ENCODE measurements around the gene FLOT1.

FLOT1 gene, protein sequence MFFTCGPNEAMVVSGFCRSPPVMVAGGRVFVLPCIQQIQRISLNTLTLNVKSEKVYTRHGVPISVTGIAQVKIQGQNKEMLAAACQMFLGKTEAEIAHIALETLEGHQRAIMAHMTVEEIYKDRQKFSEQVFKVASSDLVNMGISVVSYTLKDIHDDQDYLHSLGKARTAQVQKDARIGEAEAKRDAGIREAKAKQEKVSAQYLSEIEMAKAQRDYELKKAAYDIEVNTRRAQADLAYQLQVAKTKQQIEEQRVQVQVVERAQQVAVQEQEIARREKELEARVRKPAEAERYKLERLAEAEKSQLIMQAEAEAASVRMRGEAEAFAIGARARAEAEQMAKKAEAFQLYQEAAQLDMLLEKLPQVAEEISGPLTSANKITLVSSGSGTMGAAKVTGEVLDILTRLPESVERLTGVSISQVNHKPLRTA

DNA sequence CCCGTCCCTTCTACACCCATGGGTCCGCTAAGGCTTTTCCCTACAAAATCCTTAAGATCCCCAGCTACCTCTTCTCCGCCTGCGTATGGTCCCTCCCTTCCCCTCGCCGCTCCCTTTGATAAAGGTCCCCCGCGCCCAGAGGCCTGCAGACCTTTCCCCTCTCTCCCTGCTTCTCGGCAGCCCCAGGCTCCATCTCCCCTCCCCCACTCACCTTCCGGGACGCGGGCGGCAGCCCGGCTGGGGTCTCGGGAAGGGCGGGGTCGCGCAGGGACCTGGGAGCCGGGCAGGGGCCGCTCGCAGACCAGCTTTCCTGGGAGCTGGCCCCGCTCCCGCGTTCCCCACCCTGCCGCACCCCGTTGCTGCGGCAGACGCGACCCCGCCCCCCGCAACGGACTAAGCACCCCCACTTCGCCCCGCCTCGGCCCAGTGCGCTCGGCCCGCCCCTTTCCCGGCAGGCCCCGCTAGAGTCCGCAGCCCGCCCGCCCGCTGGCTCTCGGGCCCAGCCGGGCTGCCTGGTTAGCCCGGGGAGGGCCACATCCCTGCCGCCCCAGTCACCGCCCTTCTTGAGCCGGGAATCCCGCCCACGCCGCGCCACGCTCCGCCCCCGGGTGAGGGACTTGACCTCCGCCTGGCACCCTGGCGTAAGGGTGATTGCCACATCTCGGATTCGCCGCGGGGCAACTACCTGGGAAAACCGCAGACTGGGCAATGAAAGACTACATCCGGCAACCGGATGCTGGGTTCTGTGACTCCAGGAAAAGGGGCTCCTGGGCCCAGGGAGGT, at the start of gene FLOT1:
FLOT1 (minus strand) TSS at position 372 of the 783 bp plus-strand sequence. CDS start 498 bp downstream, outside the sequence.
- no peak for FAIRE-seq

DNA sequence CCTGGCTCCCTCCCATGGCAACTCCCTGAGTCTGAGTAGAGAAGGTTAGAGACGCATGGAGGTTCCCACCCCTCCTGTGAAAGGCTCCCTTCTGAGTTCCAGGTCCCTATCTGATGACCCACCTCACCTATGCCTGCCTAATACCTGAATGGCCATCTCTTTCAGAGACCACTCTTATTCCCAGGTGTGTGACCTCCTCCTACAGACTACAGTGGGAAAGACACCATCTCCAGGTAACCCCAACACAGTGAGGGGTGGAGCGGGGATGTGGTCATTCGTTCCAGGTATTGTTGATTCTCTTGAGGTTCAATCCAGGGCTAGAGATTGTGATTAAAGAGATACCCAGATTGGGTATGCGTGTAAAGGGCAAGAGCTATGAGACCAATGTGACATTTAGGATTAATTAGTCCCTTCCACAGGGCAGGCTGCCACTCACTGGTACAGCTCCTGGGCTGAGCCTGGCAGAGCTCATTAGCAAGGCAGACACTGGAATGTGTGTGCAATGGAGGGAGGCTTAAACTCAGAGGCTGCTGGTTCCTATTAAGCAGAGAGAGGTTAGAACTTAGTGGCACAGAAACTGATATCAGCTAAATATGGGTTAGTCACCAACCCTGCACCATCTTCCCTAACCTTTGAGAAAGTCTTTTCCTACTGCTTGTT, 48.4 kb upstream of the FLOT1 start:
- FAIRE-seq = no peak

DNA sequence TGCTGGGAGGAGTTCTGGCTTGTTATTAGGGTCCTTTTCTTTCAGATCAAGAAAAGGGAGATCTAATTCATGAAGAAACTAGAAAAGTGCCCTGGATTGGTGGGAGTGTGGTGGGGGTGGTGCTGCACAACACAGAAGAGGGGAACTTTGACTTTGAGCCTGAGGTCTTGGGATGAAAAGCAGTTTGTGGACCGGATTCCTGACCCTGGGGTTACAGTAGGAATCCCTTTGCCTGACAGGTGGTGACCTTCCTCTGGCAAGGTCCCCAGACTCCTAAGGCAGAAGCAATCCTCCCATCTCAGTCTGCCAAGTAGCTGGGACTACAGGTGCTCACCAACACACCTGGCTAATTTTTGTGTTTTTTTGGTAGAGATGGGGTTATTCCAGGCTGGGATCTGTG, 47.1 kb upstream of the FLOT1 start:
- FAIRE-seq = no peak

DNA sequence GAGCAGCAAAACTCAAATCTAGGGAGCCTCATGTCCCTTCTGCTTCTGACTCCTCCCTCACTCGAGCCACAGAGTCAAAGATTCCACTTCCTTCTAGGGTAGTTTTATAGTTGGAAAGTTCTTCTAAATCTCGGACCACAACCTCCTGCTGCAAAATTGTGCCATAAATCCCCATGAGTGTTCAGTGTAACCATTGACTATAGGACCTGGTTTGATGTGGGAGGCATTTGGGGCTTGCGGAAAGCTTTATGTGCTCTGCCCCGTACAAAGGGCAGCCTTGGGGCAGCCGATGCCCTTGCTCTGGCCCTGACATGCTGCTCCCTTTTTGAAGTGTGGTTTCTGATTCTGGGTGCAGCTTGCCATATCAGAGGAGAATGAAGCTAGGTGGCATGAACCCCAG, 45.5 kb upstream of the FLOT1 start:
- FAIRE-seq = no peak

DNA sequence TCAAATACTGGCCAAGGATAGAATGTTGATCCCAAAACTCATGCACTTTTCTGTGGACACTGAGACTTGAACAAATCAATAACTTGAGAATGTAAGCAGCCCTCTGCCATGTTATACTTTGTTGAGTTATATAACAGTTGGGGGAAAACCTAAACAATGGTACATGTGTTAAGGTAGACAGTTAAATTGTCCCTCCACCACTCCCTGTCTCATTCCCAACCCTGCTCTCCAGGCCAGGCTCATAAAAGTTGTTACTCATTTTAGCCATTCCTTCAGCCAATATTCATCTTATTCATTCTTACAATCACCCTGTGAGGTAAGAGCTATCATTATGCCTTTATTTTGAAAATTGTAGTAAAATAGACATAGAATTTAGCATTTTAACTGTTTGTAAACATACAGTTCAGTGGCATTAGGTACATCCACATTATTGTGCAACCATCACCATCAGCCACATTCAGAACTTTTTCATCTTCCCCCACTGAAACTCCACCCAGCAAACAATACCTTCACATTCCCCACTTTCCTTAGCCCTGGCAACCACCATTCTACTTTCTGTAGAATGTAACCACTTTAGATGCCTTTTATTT, 40.0 kb upstream of the FLOT1 start:
- FAIRE-seq = no peak

DNA sequence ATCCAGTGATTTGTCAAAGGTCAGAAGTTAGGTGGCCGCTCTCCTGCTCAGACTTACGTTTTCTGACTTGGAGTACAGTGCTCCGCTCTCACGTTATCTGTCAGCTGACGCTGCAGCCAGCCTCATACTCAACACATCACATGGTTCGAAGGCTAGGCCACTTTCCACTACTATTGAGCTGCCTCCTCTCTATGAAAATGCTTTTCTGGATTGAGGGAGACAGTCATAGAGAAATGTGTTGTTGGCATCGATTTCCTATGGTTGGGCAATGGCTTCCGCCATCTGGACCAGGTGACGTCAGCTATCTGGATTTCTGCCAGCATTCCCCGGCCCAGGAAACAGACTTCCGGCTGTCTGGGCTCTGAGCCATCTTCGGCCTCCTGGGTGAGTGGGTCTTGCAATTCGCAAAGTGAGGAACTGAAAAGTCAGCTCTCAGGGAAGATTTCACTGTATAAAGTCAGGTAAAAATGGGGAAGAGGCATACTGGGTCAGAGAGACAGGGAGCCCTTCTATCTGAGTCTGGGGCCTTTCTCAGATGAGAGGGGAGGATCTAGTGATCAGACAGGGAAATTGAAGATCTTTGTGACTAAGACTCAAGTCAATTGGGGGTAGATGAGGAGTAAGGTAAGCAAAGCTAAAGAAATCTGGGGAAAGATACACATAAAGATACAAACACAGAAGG, 39.4 kb upstream of the FLOT1 start:
- peak; percentile 98 for FAIRE-seq

DNA sequence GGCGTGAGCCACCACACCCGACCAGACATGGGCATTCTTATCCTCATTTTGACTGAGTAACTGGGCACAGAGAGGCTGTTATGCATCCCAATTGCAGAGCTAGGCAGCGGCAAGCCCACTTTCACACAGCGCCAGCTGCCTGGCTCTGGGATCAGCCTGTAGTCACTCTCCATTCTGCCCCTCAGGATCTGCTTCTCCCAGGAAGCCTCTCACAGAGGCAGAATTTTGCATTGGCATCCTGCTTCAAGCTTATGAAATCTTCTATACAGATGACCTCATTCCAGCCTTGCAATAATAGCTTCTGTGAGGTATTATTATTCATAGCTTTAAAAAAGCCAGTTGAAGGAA, 38.9 kb upstream of the FLOT1 start:
- no peak for FAIRE-seq

DNA sequence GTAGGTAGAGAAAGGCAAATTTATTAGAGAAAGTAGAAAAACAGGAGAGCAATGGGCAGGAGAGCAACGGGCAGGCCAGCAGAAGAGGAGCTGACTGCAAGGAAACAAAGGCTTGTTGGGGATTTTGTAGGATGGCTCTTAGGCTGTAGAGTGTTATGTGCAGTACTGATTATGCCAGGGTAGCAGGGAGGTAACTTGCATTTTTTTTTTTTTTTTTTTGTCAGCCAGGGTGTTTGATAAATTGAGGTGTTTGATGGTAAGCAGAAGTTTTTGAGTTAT, 38.1 kb upstream of the FLOT1 start:
- no peak for FAIRE-seq

DNA sequence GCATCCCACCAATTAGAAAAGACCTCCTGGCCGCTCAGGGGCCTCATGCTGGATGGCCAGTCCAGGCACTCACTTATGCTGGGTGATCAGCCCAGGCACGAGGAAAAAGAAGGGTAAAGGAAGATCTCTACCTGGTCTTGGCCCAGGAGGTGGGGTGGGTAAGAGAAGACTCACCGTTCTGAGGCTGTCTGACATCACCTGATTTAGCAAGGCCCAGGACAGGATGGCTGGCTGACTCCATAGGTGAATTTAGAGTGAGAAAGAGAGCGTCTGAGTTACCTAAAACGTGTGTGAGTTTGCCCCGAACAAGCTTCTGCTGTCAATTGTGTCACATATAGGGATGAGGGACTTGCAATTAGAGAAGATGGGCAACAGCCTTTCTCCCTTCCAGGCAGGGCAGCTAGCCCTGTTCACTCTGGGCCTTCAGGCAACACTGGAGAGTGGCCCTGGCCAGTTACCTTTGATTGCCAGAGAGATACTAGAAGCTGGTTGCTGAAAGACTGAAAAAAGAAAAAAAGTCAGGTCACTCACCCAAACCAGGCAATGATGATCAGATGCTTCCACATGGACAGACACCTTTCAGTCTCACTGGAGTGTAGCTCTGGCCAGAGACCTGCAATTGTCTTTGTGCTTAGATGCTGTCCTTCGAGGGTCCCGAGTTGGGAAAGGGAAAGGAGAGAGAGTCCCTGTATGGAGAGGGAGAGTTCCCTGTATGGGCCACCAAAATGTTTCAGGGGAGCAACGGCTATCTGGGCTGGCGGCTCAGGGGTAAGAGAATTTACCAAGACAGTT, 37.6 kb upstream of the FLOT1 start:
- FAIRE-seq = no peak

DNA sequence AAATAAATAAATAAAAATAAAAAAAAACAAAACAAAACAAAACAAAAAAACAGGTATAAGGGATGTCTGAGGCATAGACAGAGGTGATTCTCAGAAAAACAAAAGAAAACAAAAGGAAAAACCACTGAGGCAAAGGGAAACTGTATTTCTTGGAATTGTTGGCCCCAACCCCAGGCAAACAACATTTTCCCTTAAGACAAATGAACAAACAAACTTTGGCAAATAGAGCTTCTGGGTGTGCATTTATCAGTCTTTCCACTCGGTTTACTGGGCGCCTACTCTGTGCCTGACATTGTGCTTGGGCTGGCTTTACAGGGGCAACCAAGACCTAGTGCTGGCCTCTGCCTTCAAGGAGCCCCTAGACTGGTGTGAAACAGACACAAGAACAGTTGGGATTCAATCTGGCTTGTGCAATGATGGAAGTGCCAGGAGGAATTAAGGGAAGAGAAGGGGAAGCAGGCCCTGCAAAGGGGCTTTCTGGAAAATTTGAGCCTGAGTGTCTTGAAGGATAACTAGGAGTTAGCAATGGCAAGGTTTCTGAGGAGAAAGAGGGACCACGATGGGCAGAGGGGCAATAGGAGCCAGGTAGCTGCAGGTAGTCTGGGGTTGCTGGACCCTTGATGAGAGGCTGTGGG, 35.6 kb upstream of the FLOT1 start:
- FAIRE-seq = no peak

DNA sequence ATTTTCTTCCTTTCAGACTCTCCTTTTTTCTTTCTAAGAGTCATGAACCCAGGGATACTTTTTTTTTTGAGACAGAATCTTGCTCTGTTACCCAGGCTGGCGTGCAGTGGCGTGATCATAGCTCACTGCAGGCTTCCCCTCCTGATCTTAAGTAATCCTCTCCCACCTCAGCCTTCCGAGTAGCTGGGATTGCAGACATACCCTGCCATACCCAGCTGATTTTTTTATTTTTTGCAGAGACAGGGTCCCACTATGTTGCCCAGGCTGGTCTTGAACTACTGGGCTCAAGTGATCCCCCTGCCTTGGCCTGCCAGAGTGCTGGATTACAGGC, 34.6 kb upstream of the FLOT1 start:
- no peak for FAIRE-seq

DNA sequence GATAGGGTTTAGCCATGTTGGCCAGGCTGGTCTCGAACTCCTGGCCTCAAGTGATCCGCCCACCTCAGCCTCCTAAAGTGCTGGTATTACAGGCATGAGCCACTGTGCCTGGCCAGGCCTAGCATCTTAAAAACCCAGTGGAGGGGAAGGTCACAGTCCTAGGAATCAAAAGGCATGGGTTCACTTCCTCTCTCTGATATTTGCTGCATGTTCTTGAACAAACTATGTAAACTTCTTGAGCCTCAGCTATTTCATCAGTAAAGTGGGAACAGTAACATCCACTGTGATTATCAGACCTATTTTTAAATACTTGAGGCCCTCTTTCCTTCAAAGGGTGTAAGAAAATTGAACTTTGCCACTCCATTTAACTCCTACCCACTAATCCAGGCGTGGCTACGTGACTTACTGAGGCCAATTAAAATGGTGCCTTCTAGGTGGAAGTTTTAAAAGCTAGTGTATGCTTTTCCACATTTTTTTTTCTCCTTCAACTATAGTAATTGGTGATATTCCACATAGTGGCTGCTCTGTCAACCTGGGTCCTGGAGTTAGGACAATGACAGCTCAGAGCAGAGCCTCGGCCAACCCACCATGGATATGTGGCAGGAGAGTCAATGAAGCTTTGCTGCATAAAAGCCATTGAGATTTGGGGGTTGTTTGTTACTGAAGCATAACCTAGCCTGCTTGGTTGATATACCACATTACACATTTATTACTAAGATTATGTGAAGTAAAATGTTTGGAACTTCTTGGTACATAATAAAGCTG, 34.1 kb upstream of the FLOT1 start:
- no peak for FAIRE-seq

DNA sequence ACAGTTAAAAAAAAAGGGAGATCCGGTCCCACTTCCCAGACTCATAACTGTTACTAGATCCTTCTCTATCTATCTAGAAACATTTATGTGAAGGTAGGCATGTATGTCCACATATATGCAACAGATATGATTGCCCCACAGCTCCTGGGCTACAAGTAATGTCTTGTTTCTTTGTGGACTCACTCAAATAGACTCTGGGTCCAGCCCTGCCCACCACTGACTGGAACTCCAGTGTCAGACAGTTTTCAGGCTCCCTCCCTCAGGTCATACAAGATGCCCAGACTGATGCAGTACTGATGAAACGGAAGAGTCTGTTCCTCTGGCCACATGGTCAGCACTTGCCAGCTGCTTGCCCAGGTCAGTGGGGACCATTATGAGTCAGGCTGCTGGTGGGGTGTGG, 32.6 kb upstream of the FLOT1 start:
- no peak for FAIRE-seq

DNA sequence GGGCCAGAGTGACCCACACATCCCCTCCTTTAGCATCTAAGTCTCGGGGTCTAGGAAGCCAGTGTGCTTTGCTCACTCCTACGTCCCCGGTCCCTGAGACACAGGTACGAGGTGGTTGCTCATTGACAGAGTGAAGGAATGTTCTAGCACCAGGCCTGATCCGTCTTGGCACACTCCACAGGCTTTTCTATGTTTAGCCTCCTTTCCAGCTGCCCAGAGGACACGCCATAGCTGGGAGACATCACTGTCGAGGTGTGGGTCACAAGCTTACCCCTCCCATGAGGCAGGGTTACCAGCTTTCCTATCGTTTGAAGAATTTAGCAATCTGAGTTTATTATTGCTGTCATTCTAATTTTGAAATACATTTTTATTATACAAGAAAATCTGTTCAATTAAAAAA, 32.2 kb upstream of the FLOT1 start:
- no peak for FAIRE-seq

DNA sequence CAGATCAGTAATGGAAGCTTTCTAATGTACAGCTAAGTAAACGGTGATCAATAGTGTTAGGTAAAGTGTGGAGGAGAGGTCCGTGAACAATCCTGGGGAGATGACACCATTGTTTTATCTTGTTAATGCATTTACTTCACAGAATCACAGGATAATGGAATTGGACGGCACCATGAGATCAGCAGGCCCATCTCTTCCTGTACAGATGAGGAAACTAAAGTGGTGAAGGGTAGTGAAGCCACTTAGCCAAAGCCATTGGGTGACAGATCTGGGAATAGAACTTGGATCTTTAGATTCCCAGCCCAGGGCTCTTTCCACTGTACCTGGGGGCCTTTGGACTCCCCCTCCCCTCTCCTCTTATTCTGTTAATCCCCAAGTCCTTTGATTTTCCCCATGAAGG, 28.1 kb upstream of the FLOT1 start:
- FAIRE-seq = no peak

DNA sequence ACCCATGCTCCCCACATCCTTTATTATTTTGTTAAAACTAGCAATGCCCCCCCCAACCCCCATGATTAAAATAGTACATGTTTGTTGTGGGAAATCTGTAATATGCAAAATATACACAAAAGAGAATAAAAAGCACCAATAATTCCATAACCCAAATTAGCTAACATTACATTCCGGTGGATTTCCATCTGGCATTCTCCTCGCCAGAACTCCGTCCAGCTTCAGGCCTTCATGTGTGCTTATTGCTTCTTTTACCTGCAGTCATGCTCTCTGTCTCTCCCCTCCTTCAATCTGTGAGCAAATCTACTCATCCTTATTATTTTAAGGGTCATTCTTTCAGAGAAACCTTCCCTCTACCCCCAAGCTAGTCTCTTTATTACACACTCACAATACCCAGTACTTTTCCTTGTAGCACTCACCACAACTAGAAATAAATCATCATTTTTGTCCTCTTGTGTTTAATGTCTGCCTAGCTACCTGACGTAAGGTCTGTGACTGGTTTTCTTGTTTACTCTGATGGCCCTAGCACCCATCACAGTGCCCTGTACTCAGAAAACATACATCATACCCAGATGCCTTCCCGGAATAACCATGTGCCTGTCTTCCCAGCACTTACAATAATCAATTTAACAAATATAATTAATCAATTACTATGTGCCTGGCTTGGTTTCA, 27.5 kb upstream of the FLOT1 start:
- FAIRE-seq = no peak

DNA sequence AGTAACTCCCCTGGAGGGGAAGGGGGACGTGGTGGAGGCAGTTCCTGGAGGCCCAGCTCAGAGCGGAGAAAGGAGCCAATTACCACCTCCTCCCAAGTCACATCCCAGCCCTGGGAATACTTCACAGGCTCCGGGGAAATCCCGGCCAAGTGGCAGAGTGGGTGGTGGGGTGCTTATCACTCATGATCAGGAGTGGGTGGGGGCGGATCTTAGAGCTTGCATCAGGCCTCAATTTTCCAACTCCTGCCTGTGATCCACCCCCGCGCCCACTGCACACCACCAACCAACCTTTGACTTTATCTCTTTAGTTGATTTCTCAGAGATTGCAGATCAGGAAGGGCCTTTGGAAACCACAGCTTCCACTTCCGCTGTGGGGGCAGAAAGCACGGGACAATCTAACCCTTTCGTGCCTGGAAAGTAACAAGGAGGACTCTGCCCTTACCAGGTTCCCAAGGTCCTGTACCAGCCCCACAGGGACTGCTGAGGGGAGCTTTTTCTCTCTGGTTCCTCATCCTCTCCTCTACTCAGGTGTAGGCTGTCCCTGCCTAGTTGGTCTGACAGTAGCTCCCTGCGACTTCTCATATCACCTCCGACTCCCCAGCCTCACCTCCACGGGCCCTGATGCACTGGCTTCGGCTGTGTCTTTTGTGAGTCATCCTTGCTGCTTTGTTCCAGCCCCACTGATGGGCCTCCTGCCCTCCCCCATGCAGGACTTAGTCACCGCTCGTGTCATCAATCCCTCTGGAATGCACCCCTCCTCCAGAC, 26.8 kb upstream of the FLOT1 start:
- no peak for FAIRE-seq

DNA sequence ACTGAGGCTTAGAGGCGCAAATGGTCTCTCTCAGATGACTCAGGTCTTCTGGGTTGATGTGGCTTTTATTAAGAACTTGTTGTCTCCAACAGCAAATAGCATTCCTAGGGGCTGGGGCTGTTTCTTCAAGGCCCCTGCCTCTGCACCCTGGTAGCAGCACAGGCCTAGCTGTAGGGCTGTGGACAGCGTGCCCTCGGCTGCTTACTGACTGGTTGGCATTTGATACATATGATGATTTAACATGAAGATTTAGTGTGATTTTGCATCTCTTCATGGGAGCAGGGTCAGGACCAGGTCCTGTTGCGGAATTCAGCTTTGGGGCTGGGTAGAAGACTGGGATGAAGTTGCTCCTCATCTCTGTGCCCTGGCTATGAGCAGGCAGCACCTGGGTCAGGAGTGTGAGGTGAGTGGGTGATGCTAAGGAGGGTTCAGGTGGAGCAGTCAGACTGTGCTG, 26.2 kb upstream of the FLOT1 start:
- FAIRE-seq = no peak

DNA sequence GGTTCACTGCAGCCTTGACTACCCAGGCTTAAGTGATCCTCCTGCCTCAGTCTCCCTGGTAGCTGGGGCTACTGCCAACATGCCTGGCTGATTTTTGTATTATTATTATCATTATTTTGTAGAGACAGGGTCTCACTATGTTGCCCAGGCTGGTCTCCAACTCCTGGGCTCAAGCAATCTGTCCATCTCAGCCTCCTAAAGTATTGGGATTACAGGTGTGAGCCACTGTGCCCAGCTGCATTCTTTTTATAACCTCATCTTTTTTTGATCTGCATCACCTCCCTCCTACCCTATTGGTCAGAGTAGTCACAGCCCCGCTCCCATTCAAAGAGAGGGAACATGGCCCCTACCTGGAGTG, 25.4 kb upstream of the FLOT1 start:
- no peak for FAIRE-seq

All from islet of Langerhans (tissue), 1 donor.